Measurements from ENCODE around the gene PAX9.

The PAX9 gene

GRCh38 chr14:36661506-36662257 is at the start of gene PAX9:
Gene PAX9 (plus strand): TSS chr14:36661860. CDS start chr14:36662090, 230 bp downstream.
- FAIRE-seq = no peak

GRCh38 chr14:36617824-36618223 is 43.8 kb upstream of the PAX9 start:
- no peak for FAIRE-seq

GRCh38 chr14:36618641-36619040 is 43.0 kb upstream of the PAX9 start:
- FAIRE-seq = no peak

GRCh38 chr14:36619131-36619530 is 42.5 kb upstream of the PAX9 start:
- no peak for FAIRE-seq

- no peak for FAIRE-seq
Observed at GRCh38 chr14:36619853-36620252, 41.8 kb upstream of the PAX9 start.

- FAIRE-seq = no peak
Observed at GRCh38 chr14:36625014-36625413, 36.6 kb upstream of the PAX9 start.

- no peak for FAIRE-seq
Observed at GRCh38 chr14:36625436-36625835, 36.2 kb upstream of the PAX9 start.

- FAIRE-seq = no peak
Observed at GRCh38 chr14:36626151-36626550, 35.5 kb upstream of the PAX9 start.

- no peak for FAIRE-seq
Observed at GRCh38 chr14:36627981-36628380, 33.7 kb upstream of the PAX9 start.

- no peak for FAIRE-seq
Observed at GRCh38 chr14:36633580-36633979, 28.1 kb upstream of the PAX9 start.

- FAIRE-seq = no peak
Observed at GRCh38 chr14:36646664-36647416, 14.8 kb upstream of the PAX9 start.

- no peak for FAIRE-seq
Observed at GRCh38 chr14:36647417-36647823, 14.2 kb upstream of the PAX9 start.

- FAIRE-seq = no peak
Observed at GRCh38 chr14:36647824-36648753, 13.6 kb upstream of the PAX9 start.

- FAIRE-seq = no peak
Observed at GRCh38 chr14:36649872-36650650, 11.6 kb upstream of the PAX9 start.

- FAIRE-seq = no peak
Observed at GRCh38 chr14:36652542-36653201, 9.0 kb upstream of the PAX9 start.

GRCh38 chr14:36653413-36653812 is 8.2 kb upstream of the PAX9 start:
- FAIRE-seq = no peak

GRCh38 chr14:36653962-36654793 is 7.5 kb upstream of the PAX9 start:
- FAIRE-seq = no peak

GRCh38 chr14:36654794-36655381 is 6.8 kb upstream of the PAX9 start:
- no peak for FAIRE-seq

GRCh38 chr14:36655571-36655962 is 6.1 kb upstream of the PAX9 start:
- FAIRE-seq = no peak

GRCh38 chr14:36655963-36656686 is 5.5 kb upstream of the PAX9 start:
- FAIRE-seq = no peak
